Tibial nerve (tissue), 4 donors: ENCODE data around the gene KPNA1. TPM values are rescaled to one million over a fixed set of nuclear protein-coding genes. Genes with fewer than 3 reads are reported as not detected.

Experiments
- DNase-seq, 2 donors: peaks; one replicate each; pipeline ENCODE4 v3.0.0-alpha.2; 2019; ENCODE audit warnings: low spot score in 2 of 2
- H3K27ac ChIP-seq, 4 donors: fragments of 200-600 bp; sonication (generic) in 3 of 4; one replicate each; pipeline ENCODE4 v1.5.1; 2017 to 2019; ENCODE audit warnings: mild to moderate bottlenecking in 1 of 4
- H3K27me3 ChIP-seq, 2 donors: fragments of 200-600 bp; sonication (generic) in 1 of 2; one replicate each; pipeline versions ENCODE4 v1.5.1 to v1.6.0; 2017 to 2019
- H3K36me3 ChIP-seq, 3 donors: fragments of 200-600 bp; sonication (generic); one replicate each; pipeline ENCODE4 v1.5.1; 2018 to 2019
- H3K4me1 ChIP-seq, 4 donors: fragments of 200-600 bp; sonication (generic) in 3 of 4; one replicate each; pipeline ENCODE4 v1.5.1; 2017 to 2019
- H3K4me3 ChIP-seq, 4 donors: fragments of 200-600 bp; sonication (generic) in 3 of 4; one replicate each; pipeline ENCODE4 v1.5.1; 2017 to 2019; ENCODE audit warnings: mild to moderate bottlenecking in 1 of 4, moderate library complexity in 1 of 4
- H3K9me3 ChIP-seq, 4 donors: fragments of 200-600 bp; sonication (generic) in 3 of 4; one replicate each; pipeline ENCODE4 v1.5.1; 2017 to 2019
- CTCF ChIP-seq, 5 experiments: fragments of 200-600 bp in 3 of 5; fragments of 450-650 bp in 2 of 5; sonication (generic) in 3 of 5; IDR thresholded peaks; one replicate each; pipeline ENCODE4 v1.5.1; 2016 to 2019; ENCODE audit warnings: antibody characterized with exemption in 5 of 5, mild to moderate bottlenecking in 3 of 5, moderate library complexity in 2 of 5
- EP300 ChIP-seq, 2 donors: sonication (generic); formaldehyde crosslinking; IDR thresholded peaks; one replicate each; pipeline ENCODE4 v1.6.1; 2017; ENCODE audit warnings: antibody characterized with exemption in 2 of 2, mild to moderate bottlenecking in 1 of 2
- POLR2A ChIP-seq, 2 donors: fragments of 450-650 bp; IDR thresholded peaks; one replicate each; pipeline ENCODE4 v1.6.1; 2017; ENCODE audit warnings: antibody characterized with exemption in 2 of 2, mild to moderate bottlenecking in 2 of 2, moderate library complexity in 2 of 2
- WGBS, 2 donors: methylation state at CpG; one replicate each; pipeline ENCODE4 v1.1.5; 2018; 5-methylcytosine and 5-hydroxymethylcytosine counted together
- total RNA-seq, 4 donors: library from RNA; depleted of rRNA; stranded (reverse); fragments of >200 nt; gene quantifications; one replicate each; pipeline ENCODE4 v1.1.0, GENCODE V29; 2016

KPNA1 gene
- total RNA-seq, 4 donors from 2014 or later = 36.8 to 46.5 (median 41.8) TPM

- no peak for TF ChIP-seq EP300 (IDR thresholded peaks at IDR 0.05)
- TF ChIP-seq POLR2A (IDR thresholded peaks at IDR 0.05) = no peak
- TF ChIP-seq CTCF (IDR thresholded peaks at IDR 0.05) = no peak
- WGBS, 2 donors = 87 to 94% methylated on average over 4 of the region's 4 CpGs
- no peaks in the 10 kb centered on the region for H3K9me3 ChIP-seq
- H3K4me1 ChIP-seq = peaks cover 0 to 27% (median 5%) of the 10 kb centered on the region in 4 donors
- no peaks in the 10 kb centered on the region for H3K27me3 ChIP-seq
- no peaks in the 10 kb centered on the region for H3K36me3 ChIP-seq
- no peak for DNase-seq
- H3K4me3 ChIP-seq = no peak overlapping the region
- H3K27ac ChIP-seq = no peak overlapping the region
These were observed 124.8 kb downstream of the KPNA1 start for GRCh38 chr3:122389892-122390291.

- H3K36me3 ChIP-seq = no peaks in the 10 kb centered on the region
- no peaks in the 10 kb centered on the region for H3K27me3 ChIP-seq
- peaks cover 0 to 31% (median 7%) of the 10 kb centered on the region in 4 donors for H3K4me1 ChIP-seq
- H3K9me3 ChIP-seq = no peaks in the 10 kb centered on the region
- H3K27ac ChIP-seq = no peak overlapping the region
- no peak overlapping the region for H3K4me3 ChIP-seq
- no peak for TF ChIP-seq CTCF (IDR thresholded peaks at IDR 0.05)
- no peak for TF ChIP-seq EP300 (IDR thresholded peaks at IDR 0.05)
- no peak for TF ChIP-seq POLR2A (IDR thresholded peaks at IDR 0.05)
- DNase-seq = no peak
These were observed 125.5 kb downstream of the KPNA1 start for GRCh38 chr3:122389197-122389596.

- Histone ChIP-seq H3K36me3 (no peaks in the 10 kb centered on the region), H3K27ac (no peak overlapping the region), H3K27me3 (no peaks in the 10 kb centered on the region), H3K4me3 (no peak overlapping the region), H3K9me3 (no peaks in the 10 kb centered on the region), H3K4me1 (peaks cover 0 to 27% (median 9%) of the 10 kb centered on the region in 4 donors)
- no peak for DNase-seq
- TF ChIP-seq POLR2A (IDR thresholded peaks at IDR 0.05) = no peak
- TF ChIP-seq EP300 (IDR thresholded peaks at IDR 0.05) = no peak
- no peak for TF ChIP-seq CTCF (IDR thresholded peaks at IDR 0.05)
- WGBS, 2 donors = 74 to 82% methylated on average over 3 of the region's 3 CpGs
These were observed 127.0 kb downstream of the KPNA1 start for GRCh38 chr3:122387709-122388108.

GRCh38 chr3:122383771-122384697, 130.7 kb downstream of the KPNA1 start, which contains the start of gene FAM162A:
Gene FAM162A, plus strand, starts transcription at chr3:122384182. Its CDS starts 84 bp downstream, at chr3:122384266.
- Histone ChIP-seq H3K4me3 (peak within 1 kb of the TSS; percentile 63 to 88 (median 84)), H3K27ac (peak within 1 kb of the TSS; percentile 82 to 94 (median 90)), H3K27me3 (no peaks in the 10 kb centered on the region), H3K4me1 (peaks cover 0 to 41% (median 18%) of the 10 kb centered on the region in 4 donors), H3K36me3 (no peaks in the 10 kb centered on the region), H3K9me3 (no peaks in the 10 kb centered on the region)
- peak; percentile 86 to 90 for DNase-seq
- TF ChIP-seq CTCF (IDR thresholded peaks at IDR 0.05) (peak; percentile 47 to 74 (median 69)), EP300 (IDR thresholded peaks at IDR 0.05) (peak; percentile 30 to 95), POLR2A (IDR thresholded peaks at IDR 0.05) (peak; percentile 88 to 91)
- 0 to 1% methylated on average over 18 to 39 of the region's 52 CpGs for WGBS, 2 donors
